ENCODE measurements around the gene SLC39A5.
"Not testable (repeated sequence)": the region's sequence is repeated elsewhere in the genome, so short reads cannot be mapped to it uniquely, and the experiment has no call there.

Gene SLC39A5

DNA sequence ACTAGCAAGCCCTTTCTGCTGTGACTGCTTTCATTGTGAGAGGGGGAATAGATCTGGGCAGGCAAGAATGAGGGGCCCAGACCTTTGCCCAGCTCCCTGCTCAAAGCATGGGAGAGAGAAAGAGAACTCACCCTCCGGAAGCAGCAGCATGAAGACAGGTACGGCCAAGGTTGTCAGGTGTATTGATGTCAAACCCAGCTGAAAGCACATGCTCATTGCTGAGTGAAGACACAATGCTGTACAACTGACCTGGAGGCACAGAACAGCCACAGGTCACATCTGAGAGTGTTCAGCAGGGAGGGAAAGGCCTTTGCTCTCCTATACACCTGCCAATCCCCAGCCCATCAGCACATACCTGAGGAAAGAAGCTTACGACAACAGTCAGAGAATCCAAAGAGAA is 22.8 kb downstream of the SLC39A5 start:
- DNase-seq: no peak

DNA sequence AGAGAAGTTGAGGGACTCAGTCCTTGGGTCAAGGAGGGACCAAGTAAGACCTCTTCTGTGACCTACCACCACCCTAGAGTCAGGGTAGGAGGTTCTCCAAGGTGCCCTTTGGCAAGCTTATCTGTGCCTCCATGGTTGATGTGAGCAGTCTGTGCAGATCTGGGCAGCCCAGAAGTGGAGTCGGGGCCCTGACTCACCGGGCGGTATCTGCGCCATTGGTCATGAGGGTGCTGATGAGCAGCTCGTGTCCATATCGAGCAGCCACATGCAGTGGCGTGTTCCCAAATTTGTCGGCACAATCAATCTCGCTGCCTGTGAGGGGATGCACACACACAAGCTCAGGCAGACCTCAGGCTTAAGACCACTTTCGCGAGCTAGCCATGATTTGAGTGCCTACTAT is 23.2 kb downstream of the SLC39A5 start:
- DNase-seq: no peak

DNA sequence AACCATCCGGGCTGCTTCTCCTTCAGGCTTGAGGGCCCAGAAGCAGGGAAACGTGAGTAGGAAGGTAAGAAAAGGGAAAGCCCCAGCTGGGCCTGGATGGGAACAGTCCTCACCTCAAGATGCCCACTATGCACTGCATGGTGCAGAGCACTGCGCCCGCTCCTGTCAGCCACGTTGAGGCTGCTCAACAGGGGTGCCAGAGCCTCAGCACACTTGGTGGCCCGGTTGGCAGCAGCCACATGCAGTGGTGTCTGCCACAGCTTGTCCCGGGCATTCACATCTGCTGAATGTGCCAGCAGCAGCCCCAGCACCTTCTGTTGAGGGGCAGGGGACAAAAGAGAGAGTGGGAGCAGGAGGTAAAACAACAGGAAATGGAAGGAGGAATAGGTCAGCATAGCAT is 25.8 kb downstream of the SLC39A5 start:
- DNase-seq: no peak

DNA sequence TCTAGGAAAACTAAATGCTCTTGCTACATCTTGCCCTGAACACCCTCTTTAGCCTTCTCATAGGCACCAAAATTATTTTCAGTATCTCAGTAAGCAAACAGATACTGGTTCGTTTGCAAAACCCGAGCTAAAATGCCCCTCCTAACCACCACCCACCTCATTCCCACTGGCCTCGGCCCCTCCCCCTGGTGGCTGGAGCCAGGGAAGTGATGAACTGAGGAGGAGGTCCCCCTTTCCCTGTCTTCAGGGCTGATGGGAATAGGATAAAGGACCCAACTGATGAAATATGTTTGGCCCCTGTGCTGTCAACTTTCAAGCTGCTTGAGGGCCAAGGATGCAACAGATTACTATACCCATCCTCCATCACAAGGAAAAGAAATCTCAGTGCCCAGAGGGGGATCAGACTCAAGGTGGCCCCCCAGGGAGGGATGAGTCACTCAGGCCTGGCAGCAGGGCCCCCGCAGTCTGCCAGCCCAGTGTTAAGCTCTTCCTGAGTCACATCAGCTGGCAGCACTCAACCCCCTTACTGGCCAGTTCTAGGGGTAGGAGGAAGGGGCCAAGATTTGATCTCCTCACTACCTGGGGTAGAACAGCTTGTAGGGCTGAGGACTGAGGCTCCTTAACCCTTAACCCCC is 26.6 kb downstream of the SLC39A5 start:
- DNase-seq: no peak

DNA sequence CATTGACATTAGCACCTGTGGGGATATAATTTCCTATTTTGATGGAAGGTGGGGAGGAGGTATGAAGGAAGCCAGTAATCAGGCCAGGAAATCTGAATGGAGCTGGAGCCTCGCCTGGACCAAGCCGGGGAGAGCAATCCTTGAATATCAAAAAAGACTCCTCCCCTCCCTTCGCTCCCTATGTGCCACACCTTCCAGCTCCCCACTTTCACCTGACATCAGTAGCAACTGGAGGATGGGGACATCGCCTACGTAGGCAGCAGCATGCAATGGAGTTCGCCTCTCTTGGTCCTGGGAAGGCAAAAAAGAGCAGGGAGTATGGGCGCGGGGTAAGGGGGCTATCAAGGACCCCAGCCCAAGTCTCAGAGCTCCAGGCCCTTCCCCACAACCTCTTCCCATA is 27.2 kb downstream of the SLC39A5 start:
- no peak for DNase-seq

DNA sequence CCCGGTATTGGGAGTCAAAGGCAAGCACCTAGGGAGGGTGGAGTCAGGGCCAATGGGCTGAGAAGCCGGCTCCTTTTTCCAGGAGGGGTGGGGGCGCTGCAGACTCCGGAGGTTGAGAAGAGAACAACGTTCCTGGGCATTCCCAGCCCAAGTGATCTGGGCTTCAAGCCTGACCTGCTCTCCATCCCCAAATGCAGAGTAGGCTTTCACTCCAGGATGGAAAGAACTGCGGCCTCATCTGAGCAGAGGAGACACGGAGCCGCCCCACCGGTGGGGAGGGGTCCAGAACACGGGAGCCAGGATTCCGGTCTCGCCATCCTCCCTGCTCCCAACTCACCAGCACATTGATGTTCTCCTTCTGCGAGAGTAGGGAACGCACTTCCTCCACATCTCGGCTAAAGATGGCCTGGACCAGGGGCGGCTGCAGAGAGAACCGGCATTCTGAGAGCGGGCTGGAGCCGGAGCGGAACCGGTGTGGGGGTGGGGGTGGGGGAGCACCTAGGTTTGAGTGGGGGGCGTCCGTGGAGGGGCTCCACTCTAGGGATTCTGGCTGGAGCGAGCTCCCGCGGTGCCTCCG is 27.7 kb downstream of the SLC39A5 start:
- DNase-seq: no peak

DNA sequence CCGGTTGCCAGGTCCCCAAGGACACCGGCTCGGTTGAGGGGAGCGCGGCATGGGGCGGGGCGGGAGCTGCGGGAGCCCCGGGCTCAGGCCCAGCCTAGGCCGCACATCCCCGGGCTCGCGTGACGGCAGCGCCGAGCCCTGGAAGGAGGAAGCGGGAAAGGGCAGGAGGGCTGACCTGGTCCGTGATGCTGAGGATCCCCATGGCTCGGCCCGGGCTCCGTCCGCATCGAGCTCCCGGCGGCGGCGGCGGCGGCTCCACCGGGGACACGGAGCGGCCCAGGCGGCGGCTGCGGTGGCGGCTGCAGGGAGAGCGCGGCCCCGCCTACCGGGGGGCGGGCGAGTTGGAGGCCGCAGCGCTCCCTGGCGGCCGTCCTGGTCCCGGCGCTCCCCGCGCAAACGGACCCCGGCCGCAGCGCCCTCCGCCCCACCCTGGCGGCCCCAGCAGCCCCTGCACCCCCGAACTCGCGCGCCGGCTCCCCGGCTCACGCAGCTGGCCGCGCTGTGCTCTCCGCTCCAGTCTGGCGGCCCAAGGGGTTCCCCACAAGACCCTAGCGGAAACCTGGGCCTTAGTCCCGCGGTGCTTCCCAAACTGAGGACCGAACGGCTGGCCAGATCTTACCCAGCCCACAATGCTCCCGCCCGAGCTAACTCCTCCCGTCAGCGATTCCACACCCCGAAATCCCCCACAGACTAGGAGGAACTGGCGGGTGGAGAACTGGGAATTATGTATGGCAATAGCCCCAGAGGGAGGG is 28.4 kb downstream of the SLC39A5 start, which contains the start of gene ANKRD52:
Gene ANKRD52 (minus strand): TSS at position 317 of the 752 bp plus-strand sequence. CDS start 115 bp downstream, at position 202.
- DNase-seq: peak; percentile 24

DNA sequence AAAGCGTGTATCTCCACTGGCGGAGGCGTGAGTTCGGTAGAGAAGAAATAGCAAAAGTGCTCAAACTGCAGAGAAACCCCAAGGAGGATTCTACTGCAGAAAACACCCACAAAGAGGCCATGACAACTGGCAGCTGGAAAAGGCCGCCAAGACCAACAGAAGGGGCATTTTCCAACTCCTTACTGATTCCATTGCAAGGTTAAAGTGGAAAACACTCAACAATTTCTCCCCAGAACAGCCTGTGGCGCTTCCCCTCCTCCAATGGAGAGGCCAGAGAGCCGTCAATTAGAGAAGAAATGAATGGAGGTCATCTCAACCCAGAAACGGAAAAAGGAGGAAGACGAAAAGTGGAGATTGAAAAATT is 29.0 kb downstream of the SLC39A5 start:
- no peak for DNase-seq

DNA sequence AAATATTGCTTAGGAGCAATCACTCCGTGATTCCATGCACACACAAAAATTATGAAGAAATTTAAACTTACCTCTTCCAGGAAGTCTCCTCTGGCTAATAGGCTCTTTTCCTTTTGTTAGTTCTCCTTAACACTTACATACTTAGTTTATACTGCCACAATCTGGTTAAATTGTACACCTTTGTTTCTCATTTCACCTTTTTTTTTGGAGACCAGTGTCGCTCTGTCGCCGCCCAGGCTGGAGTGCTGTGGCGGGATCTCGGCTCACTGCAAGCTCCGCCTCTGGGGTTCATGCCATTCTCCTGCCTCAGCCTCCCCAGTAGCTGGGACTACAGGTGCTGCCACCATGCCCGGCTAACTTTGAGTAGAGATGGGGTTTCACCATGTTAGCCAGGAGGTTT is 30.5 kb downstream of the SLC39A5 start:
- no peak for DNase-seq

DNA sequence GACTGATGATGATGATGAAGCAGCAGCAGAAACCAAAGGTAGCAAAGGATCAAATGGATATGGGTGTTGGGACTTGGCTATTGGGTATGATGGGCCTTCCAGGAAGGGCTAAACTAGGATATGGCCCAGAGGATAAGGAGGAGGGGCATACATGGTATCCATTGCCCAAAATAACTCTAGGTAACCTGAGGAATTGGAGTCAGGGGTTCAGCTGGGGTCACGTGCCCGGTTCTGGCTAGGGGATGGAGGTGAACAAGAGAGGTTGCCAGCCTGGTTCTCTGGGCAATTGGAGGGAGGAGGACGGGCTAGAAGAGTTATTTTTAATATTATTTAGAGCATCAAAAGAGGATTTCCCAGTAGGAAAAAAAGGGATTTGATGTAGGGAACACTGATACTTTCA is 31.1 kb downstream of the SLC39A5 start:
- DNase-seq: no peak

DNA sequence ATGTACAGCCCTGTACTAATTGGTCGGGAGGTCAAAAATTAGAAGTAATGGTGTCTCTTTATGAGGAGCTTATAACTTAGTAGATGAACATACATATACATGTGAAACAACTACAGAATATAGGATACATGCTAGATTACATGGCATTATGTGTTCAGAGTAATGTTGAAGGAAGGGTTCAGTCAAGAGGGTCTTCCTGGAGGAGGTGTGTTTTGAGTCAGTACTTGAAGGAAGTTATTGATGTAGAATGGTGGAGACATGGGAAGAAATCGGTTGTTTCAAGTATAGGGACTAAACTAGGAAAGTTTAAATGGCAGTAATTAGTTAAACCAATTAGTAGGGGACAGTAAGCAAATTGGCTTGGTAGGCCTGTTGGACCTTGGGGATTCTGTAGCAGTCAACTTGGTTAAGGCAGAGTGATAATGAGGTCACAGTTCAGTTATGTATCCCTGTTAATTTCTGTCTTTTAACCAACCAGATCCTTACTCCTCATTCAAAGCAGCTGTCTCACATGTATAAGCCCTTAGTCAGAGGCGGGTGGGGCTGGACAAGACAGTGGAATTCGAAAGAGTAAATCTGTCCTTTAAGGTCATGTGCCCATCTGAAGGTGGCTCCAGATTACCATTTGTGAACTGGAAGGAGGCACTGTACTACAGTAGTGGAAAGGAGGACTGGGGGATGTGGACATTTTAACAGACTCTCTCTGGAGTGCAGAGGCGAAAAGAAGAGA is 31.8 kb downstream of the SLC39A5 start:
- no peak for DNase-seq

DNA sequence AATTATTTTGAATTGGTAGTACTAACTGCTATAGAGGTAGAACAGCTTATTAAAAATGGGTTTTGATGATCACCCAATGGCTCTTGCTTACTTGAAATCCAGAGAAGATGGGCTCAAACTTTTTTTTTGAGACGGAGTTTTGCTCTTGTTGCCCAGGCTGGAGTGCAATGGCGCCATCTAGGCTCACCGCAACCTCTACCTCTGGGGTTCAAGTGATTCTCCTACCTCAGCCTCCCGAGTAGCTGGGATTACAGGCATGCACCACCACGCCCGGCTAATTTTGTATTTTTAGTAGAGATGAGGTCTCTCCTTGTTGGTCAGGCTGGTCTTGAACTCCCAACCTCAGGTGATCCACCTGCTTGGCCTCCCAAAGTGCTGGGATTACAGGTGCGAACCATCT is 33.1 kb downstream of the SLC39A5 start:
- DNase-seq: not testable (repeated sequence)

DNA sequence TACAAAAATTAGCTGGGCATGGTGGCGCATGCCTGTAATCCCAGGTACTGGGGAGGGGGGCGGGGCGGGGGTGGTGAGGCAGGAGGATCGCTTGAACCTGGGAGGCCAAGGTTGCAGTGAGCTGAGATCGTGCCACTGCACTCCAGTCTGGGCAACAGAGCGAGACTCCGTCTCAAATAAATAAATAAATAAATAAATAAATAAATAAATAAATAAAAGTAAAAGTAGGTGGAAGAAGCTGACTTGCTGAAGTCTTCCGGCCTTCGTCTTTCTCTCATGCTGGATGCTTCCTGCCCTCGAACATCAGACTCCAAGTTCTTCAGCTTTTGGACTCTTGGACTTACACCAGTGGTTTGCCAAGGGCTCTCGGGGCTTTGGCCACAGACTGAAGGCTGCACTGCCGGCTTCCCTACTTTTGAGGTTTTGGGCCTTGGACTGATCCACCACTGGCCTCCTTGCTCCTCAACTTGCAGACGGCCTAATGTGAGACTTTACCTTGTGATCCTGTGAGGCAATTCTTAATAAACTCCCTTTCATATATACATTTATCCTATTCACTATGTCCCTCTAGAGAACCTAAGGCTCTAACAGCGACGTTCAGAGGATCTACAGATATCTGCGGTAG is 36.3 kb downstream of the SLC39A5 start:
- not testable (repeated sequence) for DNase-seq

DNA sequence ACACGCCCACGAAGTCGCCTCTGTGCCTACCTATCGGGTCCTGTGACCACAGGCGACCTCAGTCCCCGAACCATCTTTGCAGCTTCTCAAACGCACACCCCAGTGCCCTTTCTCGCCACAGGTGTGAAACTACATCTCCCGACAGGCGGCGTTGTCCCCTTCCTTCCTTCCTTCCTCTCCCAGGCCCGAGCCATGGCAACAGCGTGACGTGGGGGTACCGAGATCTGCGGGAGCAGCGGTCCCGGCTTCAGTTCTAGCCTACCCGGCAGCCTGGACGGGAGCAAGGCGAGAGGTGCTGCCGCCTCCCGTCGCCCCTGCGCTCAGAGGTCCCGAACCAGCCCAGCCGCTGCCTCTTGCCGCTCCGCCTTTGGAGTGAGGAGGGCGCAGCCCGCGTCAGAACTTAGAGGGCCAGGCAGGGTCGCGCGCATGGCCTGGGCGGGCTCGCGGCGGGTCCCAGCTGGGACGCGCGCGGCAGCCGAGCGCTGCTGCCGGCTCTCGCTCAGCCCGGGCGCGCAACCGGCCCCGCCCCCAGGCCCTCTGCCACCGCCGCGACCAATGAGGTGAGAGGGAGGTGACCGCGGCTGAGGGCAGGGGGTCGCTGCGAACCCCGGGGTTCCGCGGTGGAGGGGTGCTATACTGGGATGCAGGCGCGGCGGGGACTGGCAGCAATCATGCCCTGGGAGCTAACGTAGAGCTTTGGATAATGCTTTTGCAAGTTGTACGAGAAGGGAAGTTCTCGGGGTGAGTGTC is 37.0 kb downstream of the SLC39A5 start, which contains the start of gene COQ10A:
Gene COQ10A (plus strand): TSS at position 250 of the 750 bp plus-strand sequence. CDS start 177 bp downstream, at position 427.
- peak; percentile 73 for DNase-seq

DNA sequence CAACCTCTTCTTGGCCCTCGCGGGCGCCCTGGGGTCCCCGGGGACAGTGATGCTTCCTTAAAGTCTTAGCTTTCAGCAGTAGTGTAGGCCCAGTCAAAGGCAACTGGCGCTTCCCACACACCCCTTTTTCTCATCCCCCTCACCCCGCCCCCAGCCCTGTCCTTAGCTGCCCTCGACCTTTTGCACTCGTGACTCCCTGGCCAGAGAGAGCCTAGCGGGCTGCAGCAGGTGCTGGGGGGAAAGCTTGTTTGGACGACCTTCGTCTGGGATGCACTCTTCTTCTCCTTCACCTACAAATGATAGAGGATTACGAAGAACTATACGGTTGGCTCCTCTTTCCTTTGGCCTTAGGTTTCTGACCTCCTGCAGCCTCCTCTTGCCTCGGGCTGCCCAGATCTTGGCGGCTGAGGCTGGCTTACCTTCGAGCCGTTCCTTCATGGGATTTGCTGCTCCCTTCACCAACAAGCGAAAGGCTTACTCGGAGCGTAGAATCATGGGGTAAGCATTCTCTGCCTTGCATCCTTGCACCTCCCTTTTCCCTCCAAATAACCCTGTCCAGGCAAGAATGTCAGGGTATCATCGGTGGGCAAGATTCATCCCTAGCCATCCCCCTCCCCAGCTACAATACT is 37.7 kb downstream of the SLC39A5 start:
- no peak for DNase-seq

DNA sequence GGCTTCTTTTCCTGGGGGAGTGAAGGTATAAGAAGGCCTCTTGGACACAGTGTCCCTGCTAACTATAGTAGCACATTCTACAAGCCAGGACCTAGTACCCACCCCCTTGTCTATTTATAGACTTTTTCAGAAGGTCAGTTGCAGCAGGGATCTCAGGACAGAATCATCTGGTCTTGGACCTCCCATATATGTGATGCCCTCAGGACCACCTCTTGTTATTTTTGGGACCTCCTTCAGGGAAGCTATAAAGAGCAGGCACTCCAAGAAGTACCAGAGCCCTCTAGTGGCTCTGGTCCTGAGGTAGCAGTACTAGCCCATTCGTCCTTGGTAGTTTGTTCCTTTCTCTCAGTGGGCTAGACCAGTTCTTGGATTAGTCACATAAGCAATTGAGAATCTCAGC is 41.2 kb downstream of the SLC39A5 start:
- DNase-seq: no peak

DNA sequence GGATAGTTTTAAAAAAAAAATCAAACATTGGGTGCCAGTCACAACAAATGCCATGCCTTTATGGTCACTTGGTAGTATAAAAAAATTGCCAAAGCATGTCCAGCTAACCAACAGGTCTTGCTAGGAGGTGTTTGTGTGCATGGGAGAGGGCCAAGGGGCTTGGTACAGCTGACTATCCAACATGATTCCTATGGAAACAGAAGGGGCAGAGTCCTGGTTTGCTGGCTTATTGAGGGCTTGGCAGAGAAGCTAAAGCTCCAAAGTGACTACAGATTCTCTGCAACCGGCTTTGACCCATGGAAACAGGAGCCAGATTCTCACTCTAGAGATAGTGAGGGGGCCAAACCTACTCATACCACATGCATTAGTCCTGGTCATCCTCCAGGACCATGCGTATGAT is 42.6 kb downstream of the SLC39A5 start:
- not testable (repeated sequence) for DNase-seq

DNA sequence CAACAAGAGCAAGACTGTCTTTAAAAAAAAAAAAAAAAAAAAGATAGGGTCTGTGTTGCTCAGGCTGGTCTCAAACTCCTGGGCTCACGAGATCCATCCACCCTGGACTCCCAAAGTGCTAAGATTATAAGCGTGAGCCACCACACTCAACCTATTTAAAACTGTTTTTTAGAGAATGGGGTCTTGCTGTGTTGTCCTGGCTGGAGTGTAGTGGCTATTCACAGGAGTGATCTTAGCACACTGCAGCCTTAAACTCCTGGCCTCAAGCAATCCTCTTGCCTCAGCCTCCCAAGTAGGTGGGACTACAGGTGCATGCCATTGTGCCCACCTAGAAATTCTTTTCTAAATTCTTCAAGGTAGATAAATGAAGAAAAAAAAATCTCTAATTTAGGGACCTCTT is 44.4 kb downstream of the SLC39A5 start:
- DNase-seq: no peak

DNA sequence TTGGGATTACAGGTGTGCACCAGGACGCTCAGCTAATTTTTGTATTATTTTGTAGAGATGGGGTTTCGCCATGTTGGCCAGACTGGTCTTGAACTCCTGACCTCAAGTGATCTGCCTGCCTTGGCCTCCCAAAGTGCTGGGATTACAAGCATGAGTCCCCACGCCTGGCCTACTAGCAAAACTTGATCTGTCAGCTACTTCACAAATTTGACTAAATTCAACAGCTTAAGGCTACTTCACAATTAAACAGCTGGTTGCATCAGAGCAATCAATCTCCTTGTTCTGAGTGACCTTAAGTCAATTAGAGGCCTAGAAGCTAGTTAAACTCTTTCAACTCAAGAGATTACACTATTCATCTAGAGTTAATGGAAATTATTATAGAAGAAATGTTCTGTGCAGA is 49.1 kb downstream of the SLC39A5 start:
- DNase-seq: no peak

DNA sequence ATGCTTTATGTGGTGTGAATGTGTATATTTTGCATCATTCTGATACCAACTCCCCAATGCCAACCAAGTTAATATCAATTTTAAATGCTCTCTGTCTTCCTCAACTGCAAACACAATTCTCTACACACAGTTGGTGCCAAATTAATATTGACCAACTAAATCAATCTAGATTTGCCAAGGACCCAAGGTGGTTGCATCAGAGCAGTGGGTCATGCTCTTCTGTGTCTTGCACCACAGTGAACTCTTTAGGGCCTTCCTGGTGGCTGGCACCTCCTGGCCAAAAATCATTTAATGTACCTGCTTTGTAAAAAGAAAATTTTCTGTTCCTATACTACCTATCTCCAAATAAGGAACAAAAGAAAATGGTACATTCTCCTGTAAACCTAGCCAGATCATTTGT is 51.0 kb downstream of the SLC39A5 start:
- DNase-seq: no peak

DNA sequence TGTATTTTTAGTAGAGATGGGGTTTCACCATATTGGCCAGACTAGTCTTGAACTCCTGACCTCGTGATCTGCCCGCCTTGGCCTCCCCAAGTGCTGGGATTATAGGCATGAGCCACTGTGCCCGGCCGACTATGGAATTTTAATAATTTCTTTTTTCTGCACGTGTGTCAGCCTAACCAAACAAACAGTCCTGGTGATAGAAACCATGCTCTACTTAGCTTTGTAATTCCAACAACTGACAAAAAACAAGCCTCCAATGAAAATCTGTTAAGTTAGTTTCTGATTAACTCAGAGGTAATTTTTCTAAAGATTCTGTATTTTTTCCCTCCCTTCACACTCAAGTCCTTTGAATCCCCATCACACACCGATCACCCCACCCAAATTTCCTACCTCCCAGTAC is 52.2 kb downstream of the SLC39A5 start:
- DNase-seq: no peak

DNA sequence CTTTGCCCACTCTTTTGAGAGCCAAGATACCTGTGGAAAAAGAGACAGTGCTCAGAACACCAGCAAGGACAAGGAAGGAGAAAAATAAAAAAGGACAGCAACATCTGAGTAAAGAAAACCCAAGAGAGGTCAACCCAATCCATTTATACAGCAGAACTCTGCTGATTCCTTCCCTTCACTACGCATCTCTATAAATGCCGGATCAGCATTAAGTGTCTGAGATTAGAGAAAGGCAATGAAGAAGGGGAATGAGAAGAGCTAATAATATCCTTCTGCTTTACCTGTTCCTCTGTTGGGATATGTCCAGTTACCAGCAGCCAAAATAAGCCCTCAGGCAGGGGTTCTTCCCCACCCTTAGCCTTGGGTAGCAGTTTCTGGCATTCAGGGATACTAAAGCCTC is 52.7 kb downstream of the SLC39A5 start:
- DNase-seq: no peak
